GM18507 (cell line): ENCODE measurements around the gene PRKAR1A.
"Not testable (repeated sequence)": the region's sequence is repeated elsewhere in the genome, so short reads cannot be mapped to it uniquely, and the experiment has no call there.

Experiments
- DNase-seq: peaks from one replicate; pipeline ENCODE4 v3.0.0; 2011; ENCODE audit warnings: low read depth; ENCODE audit not compliant: insufficient read length; ENCODE audit errors: extremely low spot score
- FAIRE-seq: peaks from 2 replicates; lab custom pipeline; 2011; peaks lifted over from hg19 to GRCh38; lab: Jason Lieb, UNC

The PRKAR1A gene

DNA sequence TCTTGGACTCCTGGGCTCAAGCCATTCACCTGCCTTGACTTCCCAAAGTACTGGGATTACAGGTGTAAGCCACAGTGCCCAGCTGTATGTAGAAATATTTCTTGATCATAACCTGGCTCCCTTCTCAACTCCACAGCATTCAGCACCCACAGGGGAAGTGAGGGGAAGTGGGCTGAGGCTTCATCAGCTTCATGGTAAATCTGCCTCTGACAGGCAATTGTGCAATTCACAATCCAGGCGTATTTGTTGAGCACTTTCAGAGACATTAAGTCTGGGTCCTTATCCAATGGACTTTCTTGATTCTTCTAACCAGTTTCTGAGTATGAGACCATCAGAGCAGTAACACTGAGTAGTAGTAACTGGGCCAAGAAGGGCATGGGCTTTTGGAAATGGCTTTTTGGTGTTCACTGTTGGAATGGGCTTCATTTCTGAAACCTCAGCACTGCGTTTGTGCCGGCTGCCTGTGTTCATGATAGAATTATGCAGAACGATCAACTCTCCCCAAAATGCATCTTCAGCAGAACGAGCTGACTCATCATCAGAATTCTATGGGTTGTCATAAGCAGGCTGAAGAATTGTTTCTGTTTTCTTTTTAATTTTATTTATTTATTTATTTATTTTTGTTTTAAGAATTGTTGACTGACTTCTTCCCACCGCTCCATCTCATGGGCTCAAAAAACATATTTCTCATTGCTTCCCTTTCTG lies 60.1 kb downstream of the PRKAR1A start:
- no peak for DNase-seq
- FAIRE-seq = no peak

DNA sequence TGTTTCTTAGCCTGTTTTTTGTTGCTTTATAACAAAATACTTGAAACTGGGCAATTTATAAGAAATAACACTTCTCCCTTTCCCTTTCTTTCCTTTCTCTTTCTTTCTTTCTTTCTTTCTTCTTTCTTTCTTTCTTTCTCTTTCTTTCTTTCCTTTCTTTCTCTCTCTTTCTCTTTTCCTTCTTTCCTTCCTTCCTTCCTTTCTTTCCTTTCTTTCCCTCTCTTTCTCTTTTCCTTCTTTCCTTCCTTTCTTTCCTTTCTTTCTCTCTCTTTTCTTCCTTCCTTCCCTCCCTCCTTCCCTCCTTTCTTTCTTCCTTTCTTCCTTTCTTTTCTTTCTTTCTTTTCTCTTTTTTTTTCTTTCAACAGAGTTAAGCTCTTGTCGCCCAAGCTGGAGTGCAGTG lies 61.1 kb downstream of the PRKAR1A start:
- FAIRE-seq (no peak), DNase-seq (no peak)

DNA sequence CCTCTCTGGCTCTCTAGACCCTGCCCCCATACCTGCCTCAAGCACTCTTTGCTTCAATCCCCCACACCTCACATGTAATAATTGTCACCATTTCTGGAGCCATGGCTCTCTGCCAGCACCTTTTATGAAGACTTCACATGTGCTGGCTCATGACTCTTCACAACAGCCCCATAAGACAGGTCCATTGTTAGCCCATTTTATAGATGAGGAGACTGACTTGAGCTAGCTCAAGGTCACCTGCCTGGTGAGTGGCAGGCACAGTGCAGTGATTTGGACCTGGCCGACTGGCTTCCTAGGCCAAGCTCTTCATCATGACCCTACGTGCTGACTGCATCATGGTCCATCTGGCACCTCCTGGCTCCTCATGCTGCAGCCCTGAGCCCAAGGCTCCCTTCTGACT lies 63.9 kb downstream of the PRKAR1A start:
- DNase-seq = no peak
- no peak for FAIRE-seq

DNA sequence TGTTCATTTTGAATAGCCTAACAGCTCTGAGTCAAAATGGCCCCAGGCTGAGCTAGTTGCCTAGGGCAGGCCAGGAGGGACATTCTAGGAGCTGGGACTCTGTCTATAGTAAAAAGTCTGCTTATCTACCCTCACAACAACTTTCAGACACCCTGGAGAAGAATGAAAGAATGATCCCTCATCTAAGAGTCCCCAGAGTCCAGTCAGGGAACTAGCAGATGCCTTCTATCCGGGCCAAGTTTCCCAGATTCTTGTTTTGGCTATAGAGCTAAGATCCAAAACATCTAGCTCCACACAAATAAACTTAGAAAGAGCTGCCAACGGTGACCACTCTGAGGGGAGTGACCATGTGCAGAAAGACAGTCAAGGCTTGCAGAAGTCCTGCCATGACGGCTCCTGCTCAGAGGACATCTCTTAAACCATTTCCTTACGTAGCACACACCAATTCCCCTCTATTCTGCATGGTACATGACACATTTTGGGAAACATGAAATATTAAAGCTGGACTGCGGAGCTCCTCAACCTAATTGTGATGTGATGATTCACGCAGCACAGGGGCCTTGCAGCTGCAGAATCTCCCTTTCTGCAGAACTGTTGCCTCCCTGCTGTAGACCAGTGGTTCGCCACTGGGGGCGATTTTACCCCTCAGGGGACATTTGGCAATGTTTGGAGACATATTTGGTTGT lies 64.7 kb downstream of the PRKAR1A start:
- no peak for FAIRE-seq

DNA sequence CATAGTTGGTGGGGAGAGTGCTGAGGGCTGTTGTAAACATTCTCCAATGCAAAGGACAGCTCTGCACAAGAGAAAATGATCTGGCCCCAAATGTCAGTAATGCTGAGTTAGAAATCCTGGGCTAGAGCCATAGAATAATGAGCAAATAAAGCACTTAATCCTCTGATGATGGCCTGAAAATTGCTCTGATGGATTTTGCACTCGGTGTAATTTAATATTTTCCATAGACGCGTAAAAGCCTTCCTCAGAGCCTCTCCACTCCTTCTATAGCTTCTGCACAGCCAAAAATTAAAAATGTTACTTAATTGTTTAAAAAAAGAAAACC lies 65.2 kb downstream of the PRKAR1A start:
- DNase-seq (no peak), FAIRE-seq (no peak)

More for the DNA sequence above, 64.7 kb downstream of the PRKAR1A start:
- no peak for DNase-seq

DNA sequence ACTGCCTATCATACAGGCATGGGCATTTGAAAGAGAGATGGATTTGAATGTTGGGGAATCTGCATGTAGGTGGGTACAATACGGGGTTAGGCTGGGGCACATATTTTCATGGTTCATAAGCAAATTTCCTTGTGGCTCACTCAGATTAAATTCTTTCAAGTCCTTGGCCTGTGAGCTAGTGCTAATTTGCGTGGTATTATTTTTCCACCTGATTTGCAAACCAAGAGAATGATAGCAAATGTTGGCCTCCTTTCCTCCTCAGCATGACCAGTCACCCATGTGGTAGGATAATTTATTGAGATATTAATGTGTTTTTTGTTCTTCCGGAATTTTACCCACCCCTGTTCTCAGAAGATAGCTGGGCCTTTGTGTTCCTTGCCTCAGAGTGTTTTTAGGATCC lies 66.0 kb downstream of the PRKAR1A start:
- no peak for FAIRE-seq

DNA sequence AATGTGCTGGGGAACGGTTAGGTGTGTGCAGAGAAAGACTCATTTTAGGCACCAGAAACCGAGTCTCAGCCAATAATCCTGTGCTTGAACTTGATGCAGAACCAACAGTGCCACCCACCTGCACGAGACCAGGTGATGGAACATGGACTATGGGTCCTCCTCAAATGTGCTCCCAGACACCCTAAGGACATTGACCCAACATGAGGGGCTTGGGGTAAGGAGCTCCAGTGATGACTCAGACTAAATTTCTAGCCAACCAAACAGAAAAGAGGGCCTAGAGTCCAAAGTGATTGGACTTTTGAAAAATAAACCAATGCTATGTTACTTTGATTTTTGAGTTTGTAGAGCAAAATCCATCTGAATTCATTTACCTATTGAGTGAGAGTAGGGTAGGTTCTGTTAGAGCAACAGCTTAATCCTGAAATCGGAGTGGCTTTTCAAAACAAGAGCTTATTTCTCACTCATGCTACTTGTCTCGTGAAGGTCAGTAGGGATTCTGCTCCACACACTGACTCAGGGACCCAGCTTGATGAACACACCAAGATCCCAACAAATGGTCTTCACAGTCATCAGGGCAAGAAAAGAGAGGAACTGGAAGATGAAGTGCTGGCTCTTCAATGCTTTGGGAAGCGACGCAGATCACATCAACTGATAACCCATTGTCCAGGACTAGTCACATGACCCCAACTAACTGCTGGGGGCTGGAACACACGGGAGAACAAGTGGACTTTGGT lies 67.1 kb downstream of the PRKAR1A start:
- no peak for FAIRE-seq
- DNase-seq = no peak

More for the DNA sequence above, 66.0 kb downstream of the PRKAR1A start:
- no peak for DNase-seq

DNA sequence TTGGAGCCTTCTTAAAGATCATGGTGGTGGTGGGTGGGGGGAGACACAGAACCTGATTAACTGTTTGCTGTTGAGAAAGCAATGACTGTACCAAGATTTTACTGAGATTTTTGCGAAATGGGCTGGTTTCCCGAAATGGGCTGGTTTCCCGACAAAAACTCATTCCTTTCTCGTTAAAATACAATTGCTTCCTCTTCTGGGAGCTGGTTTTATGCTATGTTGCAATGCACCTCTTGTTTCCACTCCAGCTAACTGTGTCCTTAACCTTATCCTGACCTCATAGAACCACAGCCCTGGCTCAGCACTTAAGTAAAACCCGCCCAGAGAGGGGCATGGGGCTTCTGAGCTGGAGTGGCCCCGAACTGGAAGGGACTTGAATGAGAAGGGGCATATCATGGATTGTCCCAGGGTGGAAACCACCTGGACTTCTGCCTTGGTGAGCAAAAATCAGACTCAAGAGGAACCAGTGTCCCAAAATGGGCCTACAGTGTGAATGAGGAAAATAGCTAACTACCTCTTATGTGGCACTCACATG lies 68.1 kb downstream of the PRKAR1A start:
- DNase-seq = no peak
- no peak for FAIRE-seq

DNA sequence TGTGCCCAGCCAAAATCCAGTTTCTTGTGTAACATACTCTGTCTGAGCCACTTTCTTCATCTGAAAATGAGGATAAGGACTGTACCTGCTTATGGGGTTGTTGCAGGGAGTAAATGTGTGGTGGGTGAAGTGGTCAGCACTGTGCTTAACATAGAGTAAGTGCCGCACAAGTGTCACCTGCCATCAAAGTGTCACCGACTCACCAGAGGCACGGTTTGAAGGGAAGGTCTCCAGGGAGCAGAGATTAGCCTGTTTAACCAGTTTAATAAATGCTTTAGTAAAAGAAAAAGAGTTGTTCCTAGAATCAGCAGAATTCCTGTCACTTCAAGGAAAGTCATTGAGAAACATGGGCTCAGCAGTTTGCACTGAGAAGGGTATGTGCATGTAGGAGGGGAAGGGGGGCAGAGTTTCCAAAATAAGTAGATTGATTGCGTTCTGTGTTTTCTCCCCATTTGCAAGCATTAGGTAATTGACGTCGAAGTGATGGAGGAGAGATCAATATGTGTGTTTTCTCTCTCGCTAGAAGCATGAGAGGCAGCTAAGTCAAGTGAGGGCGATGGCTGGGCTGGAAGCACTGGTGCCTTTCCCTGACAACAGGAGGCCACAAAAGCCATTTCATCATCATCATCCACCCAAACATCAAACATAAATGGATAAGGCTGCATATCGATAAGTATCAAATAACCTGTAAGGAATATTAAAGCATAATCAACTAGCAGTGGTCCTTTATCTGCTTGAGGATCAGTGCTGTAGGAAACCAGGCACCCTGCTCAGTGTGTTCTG lies 69.8 kb downstream of the PRKAR1A start:
- FAIRE-seq = no peak
- no peak for DNase-seq

DNA sequence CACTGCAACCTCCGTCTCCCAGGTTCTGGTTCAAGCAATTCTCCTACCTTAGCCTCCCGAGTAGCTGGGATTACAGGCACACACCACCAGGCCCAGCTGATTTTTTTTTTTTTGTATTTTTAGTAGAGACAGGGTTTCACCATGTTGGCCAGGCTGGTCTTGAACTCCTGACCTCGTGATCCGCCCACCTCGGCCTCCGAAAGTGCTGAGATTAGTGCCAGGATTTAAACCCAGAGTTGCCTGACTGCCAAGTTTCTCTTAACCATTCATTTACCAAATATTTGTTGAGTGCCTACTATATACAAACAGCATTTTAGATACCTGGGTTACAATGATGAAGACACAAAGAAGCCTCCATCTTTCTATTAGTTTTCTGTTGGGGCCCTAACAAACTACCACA lies 70.6 kb downstream of the PRKAR1A start:
- not testable (repeated sequence) for FAIRE-seq, DNase-seq

DNA sequence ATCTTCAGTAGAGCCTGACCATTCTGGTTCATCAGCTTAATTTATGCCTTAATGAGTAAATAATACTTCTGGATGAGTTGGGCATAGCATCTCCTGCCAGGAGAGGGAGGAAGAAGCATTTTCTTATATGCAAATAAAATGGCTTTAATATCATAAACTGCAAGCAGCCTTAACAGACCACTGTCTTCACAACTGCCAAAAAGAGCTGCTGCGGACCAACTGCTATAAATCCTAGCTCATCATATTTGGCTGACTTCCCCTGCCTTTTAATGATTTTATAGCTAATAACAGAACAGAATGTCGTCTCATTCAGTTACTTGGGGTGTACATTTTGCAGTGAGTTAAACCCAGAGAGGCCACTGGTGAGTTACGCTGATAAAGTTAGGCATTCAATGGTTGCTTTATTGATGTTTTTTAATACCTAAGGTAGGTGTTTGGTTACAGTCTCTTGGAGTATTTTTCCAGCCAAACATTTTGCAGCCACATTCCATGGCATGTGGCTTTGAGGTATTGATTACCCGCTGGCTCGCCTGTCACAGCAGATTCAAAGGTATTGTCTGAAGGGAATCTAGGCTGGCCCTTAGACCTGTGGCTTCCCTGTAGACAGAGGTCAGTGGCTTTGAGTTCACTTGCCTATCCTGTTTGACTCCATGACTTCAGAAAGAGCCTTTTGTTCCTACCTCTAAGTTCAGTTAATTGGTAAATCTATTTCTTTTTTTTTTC lies 72.5 kb downstream of the PRKAR1A start:
- DNase-seq (no peak), FAIRE-seq (no peak)

DNA sequence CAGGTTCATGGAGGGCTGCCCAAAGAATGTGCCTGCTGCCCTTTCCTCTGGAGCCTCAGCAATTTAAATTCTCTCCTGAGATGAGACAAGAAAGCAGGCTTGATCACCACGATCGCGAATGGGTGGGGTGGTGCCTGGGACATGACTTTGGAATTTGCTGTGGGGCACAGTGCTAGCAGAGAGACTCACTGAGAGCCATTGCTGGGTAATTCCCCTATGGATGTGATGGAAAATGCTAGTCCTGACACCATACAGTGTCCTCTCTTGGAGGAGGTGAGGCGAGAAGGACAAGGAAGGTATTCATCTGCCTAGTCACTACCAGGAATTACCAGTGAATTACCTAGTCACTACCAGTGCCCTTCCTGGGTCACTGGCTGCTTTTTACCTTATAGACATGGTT lies 73.4 kb downstream of the PRKAR1A start:
- DNase-seq (no peak), FAIRE-seq (no peak)

DNA sequence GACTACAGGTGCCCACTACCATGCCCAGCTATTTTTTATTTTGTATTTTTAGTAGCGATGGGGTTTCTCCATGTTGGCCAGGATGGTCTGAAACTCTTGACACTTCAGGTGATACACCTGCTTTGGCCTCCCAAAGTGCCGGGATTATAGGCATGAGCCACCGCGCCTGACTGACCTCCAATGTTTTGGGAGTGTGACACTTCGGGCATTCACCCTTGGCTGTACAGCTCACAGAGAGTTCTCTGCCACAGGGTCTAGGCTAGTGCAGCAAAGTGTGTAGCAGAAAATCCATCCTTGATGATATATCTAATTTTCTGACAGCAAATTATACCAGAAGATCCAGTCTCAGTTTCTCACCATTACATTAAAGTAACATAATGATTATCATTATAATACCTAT lies 74.8 kb downstream of the PRKAR1A start:
- DNase-seq (no peak), FAIRE-seq (no peak)

DNA sequence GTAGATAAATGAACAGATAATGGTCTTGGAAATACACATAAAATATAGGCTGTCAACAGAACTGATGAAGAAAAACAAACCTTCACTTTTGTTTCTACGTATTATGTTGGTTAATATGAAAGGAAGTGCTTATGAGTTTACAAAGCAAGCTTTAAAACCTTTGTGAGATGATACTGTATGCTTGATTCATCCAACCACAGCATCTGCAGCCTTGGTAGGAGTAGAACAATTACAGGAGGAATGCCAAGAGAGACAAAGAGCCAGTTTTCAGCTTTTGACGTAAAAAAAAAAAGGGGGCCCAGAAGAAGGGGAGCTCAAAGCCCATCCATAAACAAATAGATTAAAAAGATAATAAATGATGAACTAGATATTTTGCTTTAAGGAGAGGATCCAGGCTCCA lies 75.6 kb downstream of the PRKAR1A start:
- FAIRE-seq = no peak
- DNase-seq = no peak

DNA sequence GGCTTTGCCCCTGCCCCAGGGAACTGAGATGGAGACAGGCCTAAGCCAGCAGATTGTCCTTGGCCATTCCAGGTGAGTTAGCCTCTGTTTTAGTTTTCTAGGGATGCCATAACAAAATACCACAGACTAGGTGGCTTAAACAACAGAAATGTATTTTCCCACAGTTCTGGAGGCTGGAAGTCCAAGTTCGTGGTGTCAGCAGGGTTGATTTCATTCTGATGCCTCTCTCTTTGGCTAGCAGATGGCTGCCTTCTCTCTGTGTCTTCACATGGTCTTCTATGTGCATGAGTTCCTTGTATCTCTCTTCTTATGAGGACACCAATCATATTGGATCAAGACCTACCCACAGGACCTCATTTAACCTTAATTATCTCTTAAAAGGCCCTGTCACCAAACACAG lies 76.1 kb downstream of the PRKAR1A start:
- DNase-seq (no peak), FAIRE-seq (no peak)

DNA sequence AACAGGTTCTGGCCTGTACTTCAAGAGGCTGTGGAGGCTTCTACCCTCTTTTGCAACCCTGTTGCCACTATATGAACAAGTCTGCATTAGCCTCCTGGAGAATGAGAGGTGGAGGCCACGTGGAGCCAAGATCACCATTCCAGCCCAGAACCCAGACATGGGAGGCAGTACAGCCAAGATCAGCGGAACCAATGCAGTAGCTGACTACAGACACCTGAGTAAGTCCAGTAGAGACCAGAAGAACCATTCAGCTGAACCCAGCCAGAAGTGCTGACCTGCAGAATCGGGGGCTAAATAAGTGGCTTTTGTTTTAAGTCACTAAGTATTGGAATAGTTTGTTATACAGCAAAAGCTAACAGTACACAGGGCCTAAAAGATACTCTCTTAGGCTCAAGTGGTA lies 76.9 kb downstream of the PRKAR1A start:
- FAIRE-seq = no peak
- no peak for DNase-seq

DNA sequence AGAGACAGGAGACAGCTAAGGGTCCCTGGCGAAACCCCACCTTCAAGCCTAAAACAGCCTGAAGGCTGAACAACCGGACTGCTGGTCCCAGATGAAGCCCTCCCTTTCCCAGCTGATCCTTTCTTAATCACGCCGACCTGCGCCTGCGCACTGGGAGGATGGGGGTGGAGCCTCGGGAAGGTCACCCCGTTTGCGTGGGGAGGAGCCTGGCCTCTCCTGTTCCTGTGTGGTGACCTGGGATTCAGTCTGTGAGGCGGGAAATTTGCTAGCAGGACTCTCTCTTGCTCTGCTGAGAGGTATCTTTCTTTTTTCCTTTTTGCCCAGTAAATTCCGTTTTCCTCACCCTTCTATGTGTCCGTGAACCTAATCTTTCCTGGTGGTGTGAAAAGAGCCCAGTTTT lies 79.4 kb downstream of the PRKAR1A start:
- FAIRE-seq (no peak), DNase-seq (no peak)

DNA sequence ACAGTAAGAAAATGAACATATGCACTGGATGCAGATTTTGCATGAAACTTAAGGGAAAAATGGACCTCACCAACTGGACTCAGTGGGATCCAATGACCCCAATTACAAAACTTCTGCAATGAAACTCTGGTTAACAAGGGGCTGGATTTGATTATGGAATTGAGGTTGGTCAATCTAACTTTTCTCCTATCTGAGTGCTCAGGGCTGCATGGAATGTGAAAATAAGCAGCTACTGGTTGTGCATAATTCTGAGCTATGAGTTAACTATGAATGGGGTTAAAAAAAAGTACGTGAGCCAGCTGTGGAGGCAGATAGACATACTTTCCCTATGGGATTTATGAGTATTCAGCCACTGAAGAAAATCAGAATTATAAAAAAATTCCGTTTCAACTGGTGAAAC lies 79.8 kb downstream of the PRKAR1A start:
- FAIRE-seq (no peak), DNase-seq (no peak)
